Ishikawa (cell line): ENCODE measurements around the gene RASGRP2.

Source experiments
- CEBPB ChIP-seq: IDR thresholded peaks from 2 replicates; pipeline ENCODE4 v1.6.1; 2012
- CREB1 ChIP-seq: IDR thresholded peaks from 2 replicates; pipeline ENCODE4 v1.6.1; 2012; ENCODE audit warnings: low read depth
- EP300 ChIP-seq: IDR thresholded peaks from 2 replicates; pipeline ENCODE4 v1.6.1; 2012; ENCODE audit warnings: borderline replicate concordance
- FOXM1 ChIP-seq: IDR thresholded peaks from 2 replicates; pipeline ENCODE4 v1.6.1; 2012; ENCODE audit warnings: low read depth, borderline replicate concordance
- NFIC ChIP-seq: IDR thresholded peaks from 2 replicates; pipeline ENCODE4 v1.6.1; 2012
- RAD21 ChIP-seq: IDR thresholded peaks from 2 replicates; pipeline ENCODE4 v1.6.1; 2012; ENCODE audit warnings: low read depth
- REST ChIP-seq: IDR thresholded peaks from 2 replicates; pipeline ENCODE4 v1.6.1; 2012; ENCODE audit warnings: low read depth, mild to moderate bottlenecking
- TAF1 ChIP-seq: IDR thresholded peaks from 2 replicates; pipeline ENCODE4 v1.6.1; 2012; ENCODE audit warnings: low read depth, mild to moderate bottlenecking
- USF1 ChIP-seq: IDR thresholded peaks from 2 replicates; pipeline ENCODE4 v1.6.1; 2012
- YY1 ChIP-seq: IDR thresholded peaks from 2 replicates; pipeline ENCODE4 v1.6.1; 2012; ENCODE audit warnings: low read depth
- ZBTB7A ChIP-seq: IDR thresholded peaks from 2 replicates; pipeline ENCODE4 v1.6.1; 2012; ENCODE audit warnings: low read depth
- TF ChIP-seq, protein P1 (sequence below): IDR thresholded peaks from 2 replicates; pipeline ENCODE4 v1.6.1; 2012

DNA sequence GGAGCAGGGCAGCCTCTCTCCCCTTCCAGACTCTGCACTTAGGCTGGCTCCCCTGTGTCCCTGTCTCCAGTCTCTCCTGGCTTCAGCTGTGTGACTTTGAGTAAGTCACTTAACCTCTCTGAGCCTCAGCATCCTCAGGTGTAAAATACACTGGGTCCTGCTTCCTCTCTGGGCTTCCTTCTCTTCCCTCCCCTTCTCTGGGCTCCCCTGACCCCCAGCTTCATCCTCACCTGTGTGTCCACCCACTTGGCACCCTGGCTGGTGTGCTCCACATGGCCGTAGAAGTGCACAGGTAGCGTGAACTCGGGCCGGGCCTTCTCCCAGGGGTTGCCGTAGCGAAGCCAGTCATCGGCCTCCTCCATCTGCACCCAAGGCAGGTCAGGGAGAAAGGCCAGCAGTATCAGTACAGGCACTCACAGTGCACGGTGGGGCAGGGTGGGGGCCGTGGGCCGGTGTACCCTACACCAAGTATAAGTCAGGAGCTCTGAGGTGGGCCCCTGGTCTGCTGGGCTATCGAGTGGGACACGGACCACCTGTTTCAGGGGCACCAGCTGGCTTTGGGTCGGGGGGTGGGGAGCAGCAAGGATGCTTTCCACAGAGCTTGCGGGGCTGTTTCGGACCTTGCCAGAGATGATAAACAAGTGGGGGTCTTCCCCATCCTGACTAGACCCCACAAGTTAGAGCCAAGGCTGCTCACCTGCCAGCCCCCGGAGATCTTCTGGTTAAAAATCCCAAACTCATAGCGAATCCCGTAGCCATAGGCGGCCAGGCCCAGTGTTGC, 13.8 kb upstream of the RASGRP2 start:
- TF ChIP-seq CEBPB (no peak), TAF1 (no peak), NFIC (no peak), EP300 (no peak), YY1 (no peak), RAD21 (no peak), ZBTB7A (no peak), FOXM1 (no peak), REST (no peak), CREB1 (no peak), USF1 (no peak)
- TF ChIP-seq, protein P1, sequence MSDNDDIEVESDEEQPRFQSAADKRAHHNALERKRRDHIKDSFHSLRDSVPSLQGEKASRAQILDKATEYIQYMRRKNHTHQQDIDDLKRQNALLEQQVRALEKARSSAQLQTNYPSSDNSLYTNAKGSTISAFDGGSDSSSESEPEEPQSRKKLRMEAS = no peak
